Nephron progenitor cell (in vitro differentiated cells): ENCODE measurements around the gene SAP30L.

Experiments
- DNase-seq: peaks from one replicate; pipeline ENCODE4 v3.0.0; 2021
- H3K27ac Mint-ChIP-seq: 2 replicates; pipeline ENCODE4 v1.8.0; 2021; ENCODE audit warnings: mild to moderate bottlenecking, moderate library complexity, mixed read lengths
- H3K27me3 Mint-ChIP-seq: 2 replicates; pipeline ENCODE4 v1.8.0; 2021; ENCODE audit warnings: mild to moderate bottlenecking, low read depth, mixed read lengths; ENCODE audit not compliant: poor library complexity
- H3K36me3 Mint-ChIP-seq: 2 replicates; pipeline ENCODE4 v1.8.0; 2021; ENCODE audit warnings: low read depth, mixed read lengths
- H3K4me1 Mint-ChIP-seq: 2 replicates; pipeline ENCODE4 v1.8.0; 2021; ENCODE audit warnings: mixed read lengths
- H3K4me3 Mint-ChIP-seq: 2 replicates; pipeline ENCODE4 v1.8.0; 2021; ENCODE audit warnings: mild to moderate bottlenecking, moderate library complexity, mixed read lengths
- H3K9me3 Mint-ChIP-seq: 2 replicates; pipeline ENCODE4 v1.8.0; 2021; ENCODE audit warnings: mild to moderate bottlenecking, moderate library complexity, mixed read lengths
- TF ChIP-seq, protein P1 (sequence below): fragments of 200-600 bp; sonication (generic); IDR thresholded peaks from 2 replicates; pipeline ENCODE4 v1.5.0; 2021; ENCODE audit warnings: antibody characterized with exemption

The SAP30L gene

DNA sequence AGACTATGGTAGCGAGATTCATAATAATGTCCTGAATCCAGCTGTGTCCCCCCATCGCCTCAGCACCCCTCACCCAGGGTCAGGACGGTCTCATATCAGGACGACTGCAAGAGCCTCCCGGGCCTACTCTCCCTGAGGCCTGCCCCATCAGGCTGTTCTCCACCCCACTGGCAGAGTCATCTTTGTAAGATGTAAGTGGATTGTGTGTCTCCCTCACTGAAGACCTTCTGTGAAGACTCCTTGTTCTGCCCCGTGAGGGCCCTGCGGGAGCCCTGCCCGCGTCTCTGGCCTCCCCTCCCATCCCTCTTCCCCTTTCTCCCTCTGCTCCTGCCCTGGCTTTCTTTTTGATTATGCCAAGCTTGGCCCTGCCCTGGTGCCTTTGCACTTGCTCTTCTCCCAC, 43.9 kb upstream of the SAP30L start:
- Mint-ChIP-seq H3K9me3 (no peaks in the 10 kb centered on the region), H3K4me3 (no peak overlapping the region), H3K27ac (no peak overlapping the region), H3K27me3 (peaks cover 7% of the 10 kb centered on the region), H3K36me3 (no peaks in the 10 kb centered on the region), H3K4me1 (peaks cover 23% of the 10 kb centered on the region)
- TF ChIP-seq, protein P1, sequence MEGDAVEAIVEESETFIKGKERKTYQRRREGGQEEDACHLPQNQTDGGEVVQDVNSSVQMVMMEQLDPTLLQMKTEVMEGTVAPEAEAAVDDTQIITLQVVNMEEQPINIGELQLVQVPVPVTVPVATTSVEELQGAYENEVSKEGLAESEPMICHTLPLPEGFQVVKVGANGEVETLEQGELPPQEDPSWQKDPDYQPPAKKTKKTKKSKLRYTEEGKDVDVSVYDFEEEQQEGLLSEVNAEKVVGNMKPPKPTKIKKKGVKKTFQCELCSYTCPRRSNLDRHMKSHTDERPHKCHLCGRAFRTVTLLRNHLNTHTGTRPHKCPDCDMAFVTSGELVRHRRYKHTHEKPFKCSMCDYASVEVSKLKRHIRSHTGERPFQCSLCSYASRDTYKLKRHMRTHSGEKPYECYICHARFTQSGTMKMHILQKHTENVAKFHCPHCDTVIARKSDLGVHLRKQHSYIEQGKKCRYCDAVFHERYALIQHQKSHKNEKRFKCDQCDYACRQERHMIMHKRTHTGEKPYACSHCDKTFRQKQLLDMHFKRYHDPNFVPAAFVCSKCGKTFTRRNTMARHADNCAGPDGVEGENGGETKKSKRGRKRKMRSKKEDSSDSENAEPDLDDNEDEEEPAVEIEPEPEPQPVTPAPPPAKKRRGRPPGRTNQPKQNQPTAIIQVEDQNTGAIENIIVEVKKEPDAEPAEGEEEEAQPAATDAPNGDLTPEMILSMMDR, result no peak
- no peak for DNase-seq

DNA sequence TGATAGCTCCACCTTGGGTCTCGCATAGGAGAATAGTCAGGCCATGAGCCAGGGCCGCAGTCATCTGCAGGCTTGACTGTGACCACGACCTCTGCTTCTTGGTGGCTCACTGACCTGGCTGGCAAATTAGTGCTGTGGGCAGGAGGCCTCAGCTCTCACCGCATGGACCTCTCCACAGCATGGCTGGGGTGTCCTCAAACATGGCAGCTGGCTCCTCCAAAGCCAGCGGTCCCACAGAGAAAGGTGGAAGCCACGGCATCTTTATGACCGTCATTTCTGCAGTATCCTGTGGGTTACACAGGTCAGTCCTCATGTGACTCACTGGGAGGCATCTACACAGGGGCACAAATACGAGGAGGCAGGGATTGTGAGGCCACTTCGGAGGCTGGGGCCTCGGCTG, 43.2 kb upstream of the SAP30L start:
- H3K27me3 Mint-ChIP-seq, result peaks cover 7% of the 10 kb centered on the region
- H3K4me1 Mint-ChIP-seq, result peaks cover 30% of the 10 kb centered on the region
- DNase-seq, result no peak
- H3K36me3 Mint-ChIP-seq, result no peaks in the 10 kb centered on the region
- H3K27ac Mint-ChIP-seq, result no peak overlapping the region
- TF ChIP-seq, protein P1, result no peak
- H3K9me3 Mint-ChIP-seq, result no peaks in the 10 kb centered on the region
- no peak overlapping the region for H3K4me3 Mint-ChIP-seq

DNA sequence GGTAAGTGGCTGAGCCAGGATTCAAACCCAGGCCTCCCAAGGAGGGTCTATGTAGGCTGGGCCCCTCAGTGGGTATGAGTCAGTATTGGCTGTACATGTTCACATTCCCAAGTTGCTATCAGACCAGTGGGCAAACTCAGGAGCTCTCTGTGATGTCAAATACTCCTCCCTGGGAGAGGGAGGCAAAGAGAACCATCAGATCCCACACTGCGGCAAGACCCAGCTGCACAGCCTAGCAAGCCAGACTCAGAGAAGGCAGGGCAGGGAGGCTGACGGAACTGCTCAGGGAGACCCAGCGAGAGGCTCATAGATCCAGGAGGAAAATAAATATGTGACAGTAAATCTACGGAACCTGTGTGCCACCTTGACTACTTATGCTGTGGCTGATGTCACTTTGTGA, 42.6 kb upstream of the SAP30L start:
- H3K27me3 Mint-ChIP-seq, result peaks cover 7% of the 10 kb centered on the region
- no peak overlapping the region for H3K27ac Mint-ChIP-seq
- DNase-seq, result no peak
- peaks cover 36% of the 10 kb centered on the region for H3K4me1 Mint-ChIP-seq
- H3K4me3 Mint-ChIP-seq, result no peak overlapping the region
- H3K9me3 Mint-ChIP-seq, result no peaks in the 10 kb centered on the region
- TF ChIP-seq, protein P1, result no peak
- H3K36me3 Mint-ChIP-seq, result no peaks in the 10 kb centered on the region

DNA sequence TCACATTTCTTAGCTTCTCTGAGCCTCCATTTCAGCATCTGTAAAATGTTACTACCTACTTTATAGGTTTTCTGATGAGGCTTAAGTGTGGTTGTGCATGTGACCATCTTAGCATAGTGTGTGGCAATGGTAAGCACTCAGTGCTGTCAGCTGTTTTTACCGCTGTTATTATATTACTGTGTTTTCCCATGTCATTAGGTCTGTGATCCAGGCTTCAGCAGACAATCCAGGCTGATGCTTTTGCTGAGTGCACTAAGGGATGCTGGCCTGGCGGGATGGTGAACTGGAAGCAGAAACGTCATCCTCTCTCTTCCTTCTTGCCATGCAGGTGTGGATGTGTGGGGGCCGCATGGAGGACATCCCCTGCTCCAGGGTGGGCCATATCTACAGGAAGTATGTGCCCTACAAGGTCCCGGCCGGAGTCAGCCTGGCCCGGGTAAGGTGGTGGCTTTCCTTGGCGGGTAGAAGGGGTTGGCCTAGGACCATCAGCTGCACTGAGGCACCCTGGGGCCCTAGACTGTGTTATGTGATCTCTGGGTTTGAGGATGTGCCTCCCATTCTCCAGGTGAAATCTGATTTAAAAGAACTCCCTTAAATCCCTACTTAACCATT, 41.9 kb upstream of the SAP30L start:
- no peak overlapping the region for H3K27ac Mint-ChIP-seq
- peaks cover 43% of the 10 kb centered on the region for H3K4me1 Mint-ChIP-seq
- peaks cover 7% of the 10 kb centered on the region for H3K27me3 Mint-ChIP-seq
- TF ChIP-seq, protein P1, result no peak
- no peaks in the 10 kb centered on the region for H3K36me3 Mint-ChIP-seq
- DNase-seq, result no peak
- H3K4me3 Mint-ChIP-seq, result peak overlapping the region; percentile 69
- no peaks in the 10 kb centered on the region for H3K9me3 Mint-ChIP-seq

DNA sequence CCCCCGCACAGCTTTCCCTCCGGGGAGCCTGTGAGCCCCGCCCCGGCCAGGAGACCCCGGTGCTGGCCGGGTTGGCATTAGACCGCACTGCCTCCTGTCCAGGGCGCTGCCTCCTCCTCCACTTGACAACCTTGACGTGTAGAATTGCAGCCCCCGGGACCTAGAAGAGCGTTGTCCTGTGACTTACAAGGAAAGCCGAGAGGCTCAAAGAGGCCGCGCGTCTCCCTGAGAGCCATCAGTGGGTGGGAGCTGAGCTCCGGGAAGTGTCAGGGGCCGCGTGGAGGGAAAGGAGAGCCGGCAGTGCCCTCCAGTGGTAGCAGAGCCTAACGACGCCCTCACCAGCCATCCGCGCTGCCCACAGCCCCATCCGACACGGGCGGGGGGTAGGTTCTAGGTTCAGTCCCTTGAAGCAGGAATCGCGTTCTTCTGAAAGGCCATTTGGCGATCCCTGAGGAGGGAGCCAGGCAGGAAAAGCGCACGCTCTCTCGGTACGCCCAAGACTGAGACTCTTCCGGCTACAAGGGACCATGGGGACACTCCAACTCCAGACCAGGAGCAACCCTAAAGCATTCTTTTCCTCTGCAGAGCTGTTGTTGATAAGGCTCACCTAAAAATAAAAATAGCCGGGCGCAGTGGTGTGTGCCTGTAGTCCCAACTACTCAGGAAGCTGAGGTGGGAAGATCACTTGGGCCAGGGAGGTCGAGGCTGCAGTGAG, 40.6 kb upstream of the SAP30L start:
- Mint-ChIP-seq H3K9me3 (no peaks in the 10 kb centered on the region), H3K4me1 (peaks cover 48% of the 10 kb centered on the region), H3K36me3 (peaks cover 4% of the 10 kb centered on the region), H3K4me3 (peak overlapping the region; percentile 69), H3K27ac (no peak overlapping the region), H3K27me3 (peaks cover 7% of the 10 kb centered on the region)
- peak; percentile 88 for DNase-seq
- TF ChIP-seq, protein P1, result peak; percentile 86

DNA sequence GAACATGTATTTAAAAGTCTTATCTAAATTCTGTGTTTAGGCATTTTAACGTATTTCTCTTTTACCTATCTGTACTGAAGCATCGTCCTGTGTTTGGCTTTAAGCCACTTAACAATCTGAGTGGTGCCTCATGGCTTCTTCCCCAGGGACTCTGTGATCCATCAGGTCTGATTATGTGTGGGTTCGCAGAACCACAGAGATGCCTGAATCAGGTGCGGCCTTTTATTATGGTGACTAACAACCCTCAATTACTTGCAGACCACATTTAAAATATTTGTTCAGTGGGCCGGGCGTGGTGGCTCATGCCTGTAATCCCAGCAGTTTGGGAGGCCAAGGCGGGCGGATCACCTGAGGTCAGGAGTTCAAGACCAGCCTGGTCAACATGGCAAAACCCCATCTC, 39.6 kb upstream of the SAP30L start:
- H3K9me3 Mint-ChIP-seq, result no peaks in the 10 kb centered on the region
- peaks cover 13% of the 10 kb centered on the region for H3K36me3 Mint-ChIP-seq
- peaks cover 7% of the 10 kb centered on the region for H3K27me3 Mint-ChIP-seq
- TF ChIP-seq, protein P1, result no peak
- no peak overlapping the region for H3K27ac Mint-ChIP-seq
- peaks cover 48% of the 10 kb centered on the region for H3K4me1 Mint-ChIP-seq
- H3K4me3 Mint-ChIP-seq, result no peak overlapping the region
- DNase-seq, result no peak
